Measurements from ENCODE around the gene WWOX.

The WWOX gene

DNA sequence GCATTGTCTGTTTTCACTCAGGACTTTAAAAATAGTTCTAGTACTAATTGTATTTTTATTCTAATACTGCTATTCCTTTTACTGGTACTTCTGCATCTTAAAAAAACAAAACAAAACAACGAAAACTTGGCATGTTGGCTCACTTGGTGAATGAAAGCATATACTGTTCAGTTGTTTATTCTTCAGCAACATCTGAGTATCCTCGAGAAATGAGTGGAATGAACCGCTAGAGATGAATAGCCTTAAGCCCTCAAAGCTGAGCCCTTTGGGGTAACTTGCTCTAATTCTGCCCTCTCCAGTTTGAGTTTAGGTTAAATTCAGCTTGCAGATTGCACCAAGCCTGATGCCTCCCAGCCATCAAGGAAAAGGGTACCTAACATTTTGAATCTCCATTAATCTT, 126.5 kb downstream of the WWOX start:
- no peak for DNase-seq (ENCODE audit: low read depth in 2 of 2)

DNA sequence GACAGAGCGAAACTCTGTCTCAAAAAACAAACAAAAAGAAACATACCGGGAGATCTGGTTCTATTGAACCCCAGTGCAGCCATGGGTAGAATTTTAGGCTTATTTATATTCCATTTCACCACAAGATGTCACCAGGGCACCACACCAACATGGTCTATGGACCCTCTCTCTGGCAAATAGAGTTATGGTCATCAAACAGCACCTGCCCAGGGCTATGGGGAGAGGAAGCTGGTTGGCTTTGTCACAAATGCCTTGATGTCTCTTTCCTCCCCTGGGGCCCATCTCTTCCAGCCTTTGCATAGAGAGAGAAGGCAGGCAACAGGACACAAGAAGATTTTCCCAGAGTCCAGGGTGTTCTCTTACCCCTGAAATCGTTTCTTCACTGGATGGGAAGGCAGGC, 128.4 kb downstream of the WWOX start:
- no peak for DNase-seq (ENCODE audit: low read depth in 2 of 2)

DNA sequence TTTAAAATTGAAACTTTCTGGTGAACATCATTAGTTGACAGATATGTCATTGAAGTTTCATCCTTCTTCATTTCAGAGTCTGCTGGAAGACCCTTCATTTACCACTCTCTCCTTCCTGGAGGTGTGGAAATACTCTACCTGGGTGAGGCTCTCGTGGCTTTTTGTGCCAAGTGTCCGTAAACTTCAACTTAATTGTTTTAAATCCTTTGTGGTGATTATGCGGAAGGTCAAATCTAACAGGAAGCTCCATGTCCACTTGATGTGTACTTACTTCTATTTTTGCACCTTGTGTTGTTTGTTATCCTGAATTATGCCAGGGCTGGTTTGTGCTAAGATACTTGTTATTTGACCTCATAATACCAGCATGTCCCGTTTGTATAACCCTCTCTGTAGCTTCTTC, 129.2 kb downstream of the WWOX start:
- no peak for DNase-seq (ENCODE audit: low read depth in 2 of 2)

DNA sequence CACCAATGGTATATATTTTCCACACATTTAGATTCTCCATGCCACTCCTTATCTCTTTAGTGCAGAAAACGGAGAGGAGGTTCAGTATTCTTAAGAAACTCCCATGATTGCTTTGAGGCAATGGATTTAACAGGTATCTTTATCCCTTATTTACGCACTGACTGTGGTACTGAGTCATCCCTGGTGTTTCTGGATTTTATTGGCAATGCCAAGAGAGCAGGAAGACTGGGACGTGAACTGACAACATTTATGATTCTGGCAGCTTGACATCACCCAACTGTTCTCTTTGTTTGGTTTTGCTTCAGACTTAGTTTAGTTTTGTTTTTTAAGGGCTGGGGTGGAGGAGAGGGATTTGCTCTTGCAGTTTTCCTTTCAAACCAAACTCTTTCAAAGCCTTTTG, 131.4 kb downstream of the WWOX start:
- DNase-seq (ENCODE audit: low read depth in 2 of 2): no peak

DNA sequence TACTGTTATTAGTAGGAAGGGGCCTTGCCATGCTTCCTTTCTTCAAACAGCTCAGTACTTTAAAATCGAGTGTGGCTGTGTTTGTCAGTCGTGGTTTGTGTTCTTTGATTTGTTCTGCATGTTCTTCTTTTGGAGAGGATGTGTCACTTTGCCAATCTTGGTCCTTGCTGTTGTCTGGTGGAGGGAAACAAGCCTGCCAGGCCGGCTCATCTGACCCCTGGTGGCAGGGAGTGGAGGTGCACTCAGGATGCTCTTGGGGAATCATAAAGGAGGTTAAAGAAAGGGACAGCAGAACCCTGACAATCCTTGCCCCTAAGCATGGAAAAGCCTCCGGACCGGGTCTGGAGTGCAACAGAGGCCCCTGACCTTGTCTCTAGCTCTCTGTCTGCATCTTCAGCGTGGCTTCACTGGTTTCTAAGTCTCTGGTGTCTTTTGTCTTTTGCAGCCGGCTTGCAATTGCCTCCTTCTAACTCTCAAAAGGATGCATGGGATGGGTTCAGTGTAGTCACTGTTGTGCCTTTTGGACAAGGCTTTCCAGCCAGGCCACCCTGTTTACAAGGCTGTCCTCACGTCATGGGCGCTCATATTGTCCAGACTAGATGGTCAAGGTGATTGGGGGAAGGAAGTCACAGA, 135.8 kb downstream of the WWOX start:
- DNase-seq (ENCODE audit: low read depth in 2 of 2): peak; percentile 34 to 44

DNA sequence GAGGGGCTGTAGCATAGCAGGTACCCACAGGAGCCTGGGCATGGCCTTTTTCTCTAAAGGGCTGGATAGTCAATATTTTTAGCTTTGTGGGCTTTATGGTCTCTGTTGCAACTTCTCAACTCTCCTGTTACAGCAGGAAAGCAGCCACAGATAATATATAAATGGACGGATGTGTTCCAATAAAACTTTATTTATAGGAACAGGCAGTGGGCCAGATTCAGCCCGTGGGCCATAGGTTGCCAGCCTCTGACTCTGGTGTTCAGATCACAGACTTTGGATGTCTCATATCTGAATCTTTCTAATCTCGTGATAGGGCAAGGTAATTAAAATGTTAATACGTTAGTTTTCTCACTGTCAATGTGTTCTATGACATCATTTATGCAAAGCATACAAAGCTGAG, 136.4 kb downstream of the WWOX start:
- no peak for DNase-seq (ENCODE audit: low read depth in 2 of 2)

DNA sequence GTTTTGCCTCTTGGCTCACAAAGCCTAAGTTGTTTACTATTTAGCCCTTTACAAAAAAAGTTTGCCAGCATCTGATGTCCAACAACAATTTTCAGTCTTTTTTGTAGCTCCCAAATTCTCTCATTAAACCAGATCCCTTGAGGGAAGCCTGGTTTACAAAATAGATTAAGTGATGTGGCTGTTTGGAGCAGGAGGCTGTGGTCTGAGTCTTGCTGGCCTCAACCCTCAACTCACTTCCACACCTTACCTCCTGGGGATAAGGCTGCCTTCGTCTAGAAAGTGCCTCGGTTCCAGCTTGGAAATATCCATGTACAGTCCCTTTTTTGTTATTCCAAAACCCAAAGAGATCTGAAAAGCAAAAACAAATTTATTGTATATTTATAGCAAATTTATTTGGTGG, 138.4 kb downstream of the WWOX start:
- DNase-seq (ENCODE audit: low read depth in 2 of 2): no peak

DNA sequence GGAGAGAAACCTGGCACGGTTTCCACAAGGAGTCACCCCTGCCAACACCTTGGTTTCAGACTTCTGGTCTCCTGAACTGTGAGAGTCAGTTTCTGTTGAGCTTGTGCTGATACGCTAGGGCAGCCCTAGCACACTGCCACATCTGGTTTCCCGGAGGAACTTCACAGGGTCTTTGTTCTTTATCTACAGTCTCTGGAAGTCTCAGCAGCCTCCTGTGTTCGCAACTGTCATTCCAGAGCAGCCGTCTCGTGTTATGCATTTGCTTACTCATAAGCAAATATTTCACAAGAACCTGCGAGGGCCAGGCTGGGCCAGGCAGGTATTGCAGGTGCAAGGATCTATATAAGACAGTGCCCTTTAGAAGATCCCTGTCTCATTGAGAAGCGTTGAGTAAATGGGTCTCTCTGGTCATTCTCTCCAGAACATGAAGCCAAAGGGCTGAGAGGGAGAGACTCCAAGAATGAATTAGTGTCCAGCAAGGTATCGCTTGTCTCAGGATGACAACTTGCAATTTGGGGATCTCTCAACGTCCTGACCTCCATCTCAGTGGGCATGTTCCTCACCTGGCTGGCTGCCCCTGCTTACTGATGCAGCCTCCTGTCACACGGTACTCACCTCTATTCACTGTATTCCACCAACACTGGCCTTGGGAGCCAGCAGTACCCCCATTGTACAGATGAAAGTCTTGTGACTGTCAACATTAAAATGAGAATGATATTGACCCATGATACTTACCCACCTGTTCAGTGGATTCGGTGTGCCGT, 141.2 kb downstream of the WWOX start:
- DNase-seq (ENCODE audit: low read depth in 2 of 2): no peak

DNA sequence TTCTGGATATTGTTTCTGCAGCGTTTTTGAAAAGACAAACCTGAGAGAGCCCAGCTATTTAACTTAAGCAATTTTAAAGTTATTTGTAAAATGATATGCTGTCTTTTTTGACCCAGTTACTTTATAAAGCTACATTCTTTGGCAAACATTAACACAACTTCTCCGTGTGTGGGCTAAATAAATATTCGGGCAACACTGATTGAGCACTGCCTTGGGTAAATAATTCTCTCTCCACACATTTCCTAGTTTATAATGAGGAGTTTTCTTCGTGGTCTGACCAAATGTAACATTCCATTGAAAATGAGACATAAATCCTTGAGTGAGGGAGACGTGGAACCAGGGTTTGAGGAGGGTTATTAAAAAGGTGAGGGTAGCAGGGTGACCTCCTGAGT, 142.8 kb downstream of the WWOX start:
- DNase-seq (ENCODE audit: low read depth in 2 of 2): no peak

DNA sequence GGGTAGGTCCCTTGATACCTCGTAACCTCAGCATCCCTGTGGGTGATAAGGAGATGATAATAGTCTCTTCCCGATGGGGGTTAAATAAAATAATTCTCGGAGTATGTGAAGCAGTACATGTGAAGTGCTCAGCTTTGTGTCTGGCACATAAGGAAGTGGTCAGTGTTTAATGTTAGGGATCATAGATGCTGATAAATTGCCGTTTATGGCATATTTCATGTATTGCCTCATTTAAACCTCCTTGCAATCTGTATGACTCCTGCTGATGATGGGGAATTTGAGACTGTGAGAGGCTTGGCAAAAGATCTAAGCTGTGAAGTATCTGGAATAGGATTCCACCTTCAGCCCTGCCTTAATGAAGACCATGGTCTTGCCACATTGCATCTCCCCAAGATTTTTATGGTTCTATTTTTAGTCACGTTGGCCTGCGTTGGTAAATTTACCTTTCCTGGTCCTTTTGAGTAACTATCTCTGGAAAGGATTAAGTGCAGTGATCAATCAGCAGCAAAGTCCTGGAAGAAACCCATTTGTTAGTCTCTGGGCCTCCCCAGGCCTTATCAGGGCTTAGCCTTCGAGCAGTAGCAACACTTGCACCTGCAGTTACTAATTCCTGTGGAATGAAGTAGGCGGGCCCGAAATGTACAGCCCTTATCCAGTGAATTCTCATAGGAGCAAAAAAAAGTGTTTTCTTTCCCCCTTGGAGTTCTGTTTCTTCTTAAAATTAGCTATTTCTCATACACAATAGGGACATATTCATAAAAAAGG, 144.9 kb downstream of the WWOX start:
- no peak for DNase-seq (ENCODE audit: low read depth in 2 of 2)

DNA sequence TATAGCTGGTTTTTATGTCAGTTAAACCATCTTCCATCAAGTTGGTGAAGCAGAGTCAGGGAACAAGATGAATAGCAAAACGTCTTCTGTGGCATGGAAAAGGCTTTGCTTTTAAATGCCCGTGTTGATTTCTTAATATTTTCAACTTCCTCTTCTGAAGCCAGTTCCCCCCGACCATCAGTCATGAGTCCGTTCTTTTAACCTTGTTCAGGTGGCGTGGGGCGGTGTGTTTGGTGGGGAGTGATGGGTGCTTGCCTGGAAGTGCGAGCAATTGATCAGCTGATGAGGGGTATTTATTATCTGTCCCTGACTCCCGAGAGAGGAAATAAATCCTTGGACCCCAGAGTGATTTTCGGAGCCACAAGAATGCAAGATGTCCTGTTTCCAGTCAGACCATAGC, 147.1 kb downstream of the WWOX start:
- DNase-seq (ENCODE audit: low read depth in 2 of 2): no peak

DNA sequence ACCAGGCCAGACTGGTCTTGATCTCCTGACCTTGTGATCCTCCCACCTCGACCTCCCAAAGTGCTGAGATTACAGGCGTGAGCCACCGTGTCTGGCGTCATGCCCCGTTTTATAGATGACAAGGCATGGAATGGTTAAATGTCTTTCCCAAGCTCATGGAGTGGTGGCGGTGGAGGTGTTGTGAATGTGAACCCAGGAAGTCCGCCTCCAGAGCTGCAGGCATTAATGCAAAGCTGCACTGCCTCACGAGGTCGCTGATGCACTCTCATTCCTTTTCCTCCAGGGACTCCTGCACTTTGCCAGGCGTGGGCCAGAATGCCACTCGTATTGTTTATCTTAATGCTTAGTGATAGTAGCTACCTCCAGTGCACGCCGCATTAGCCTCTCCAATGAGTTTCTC, 149.6 kb downstream of the WWOX start:
- DNase-seq (ENCODE audit: low read depth in 2 of 2): no peak

DNA sequence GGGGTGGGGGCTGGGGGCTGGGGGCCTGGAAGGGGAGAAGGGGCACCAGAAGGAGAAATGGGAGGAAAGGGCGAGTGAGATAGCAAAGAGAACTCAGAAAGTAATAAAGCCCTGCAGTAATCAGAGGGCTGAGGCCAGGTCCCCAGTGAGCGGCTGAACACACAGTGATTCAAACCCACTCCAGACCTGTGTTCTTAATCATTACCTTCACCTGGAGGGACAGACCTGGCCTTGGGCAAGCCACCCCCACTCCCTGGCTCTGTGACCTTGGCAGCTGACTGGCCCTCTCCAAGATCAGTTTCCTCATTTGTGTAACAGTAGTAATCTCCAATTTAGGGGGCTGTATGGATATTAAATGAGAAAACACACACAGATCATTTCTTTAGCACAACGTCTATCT, 150.4 kb downstream of the WWOX start:
- no peak for DNase-seq (ENCODE audit: low read depth in 2 of 2)

DNA sequence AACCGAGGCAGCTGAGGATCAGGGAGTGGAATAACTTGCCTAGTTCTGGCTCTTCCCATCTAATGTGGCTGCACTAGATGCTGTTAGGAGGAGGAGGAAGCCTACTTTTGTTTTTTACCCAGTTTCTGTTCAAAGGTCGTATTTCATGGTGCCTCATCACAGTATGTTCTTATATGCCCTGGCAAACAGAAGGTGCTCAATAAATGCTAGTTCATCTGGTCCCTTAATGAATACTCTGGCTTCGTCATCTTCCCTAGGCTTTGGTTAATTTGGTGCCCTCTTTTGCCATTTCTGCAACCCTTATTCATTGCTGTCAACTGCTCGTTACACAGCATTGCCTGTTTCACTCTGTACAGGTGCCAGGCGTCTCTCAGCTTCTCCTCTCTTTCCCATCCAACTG, 151.7 kb downstream of the WWOX start:
- no peak for DNase-seq (ENCODE audit: low read depth in 2 of 2)

DNA sequence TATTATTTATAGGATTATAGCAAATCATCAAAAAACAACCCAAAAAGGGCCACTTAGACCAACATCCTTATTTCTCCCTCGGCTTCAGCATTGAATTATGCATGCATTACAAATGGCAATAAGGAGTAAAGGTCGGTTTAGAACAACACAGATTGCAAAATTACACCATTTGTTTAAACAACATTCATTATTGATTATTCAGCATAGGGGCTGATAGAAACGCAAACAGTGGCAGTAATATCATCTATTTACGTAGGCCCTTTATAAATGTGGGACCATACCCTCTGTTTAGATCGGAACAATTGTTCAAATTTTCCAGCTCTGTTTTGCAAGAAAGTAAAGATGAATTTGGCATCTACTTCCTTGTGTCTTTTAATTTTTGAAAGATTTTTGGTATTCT, 153.3 kb downstream of the WWOX start:
- DNase-seq (ENCODE audit: low read depth in 2 of 2): no peak

DNA sequence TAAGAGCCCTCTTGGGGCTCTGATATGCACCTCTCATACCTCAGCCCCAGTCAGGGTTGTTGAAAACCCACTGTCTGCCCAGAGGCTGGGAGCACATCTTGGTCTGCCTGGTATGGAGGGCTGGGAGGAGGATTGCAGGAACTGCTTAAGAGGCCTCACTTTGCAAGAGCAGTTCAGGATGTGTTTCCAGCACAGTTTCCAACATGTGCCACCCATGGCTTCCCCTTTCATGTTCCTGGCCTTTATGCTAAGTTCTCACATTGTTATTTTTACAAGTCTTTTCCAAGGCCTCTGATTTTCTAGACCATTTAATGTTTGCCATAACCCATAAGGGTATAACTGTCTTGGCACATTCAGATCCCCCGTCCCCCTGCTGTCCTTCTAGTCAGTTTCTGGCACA, 155.4 kb downstream of the WWOX start:
- DNase-seq (ENCODE audit: low read depth in 2 of 2): no peak

DNA sequence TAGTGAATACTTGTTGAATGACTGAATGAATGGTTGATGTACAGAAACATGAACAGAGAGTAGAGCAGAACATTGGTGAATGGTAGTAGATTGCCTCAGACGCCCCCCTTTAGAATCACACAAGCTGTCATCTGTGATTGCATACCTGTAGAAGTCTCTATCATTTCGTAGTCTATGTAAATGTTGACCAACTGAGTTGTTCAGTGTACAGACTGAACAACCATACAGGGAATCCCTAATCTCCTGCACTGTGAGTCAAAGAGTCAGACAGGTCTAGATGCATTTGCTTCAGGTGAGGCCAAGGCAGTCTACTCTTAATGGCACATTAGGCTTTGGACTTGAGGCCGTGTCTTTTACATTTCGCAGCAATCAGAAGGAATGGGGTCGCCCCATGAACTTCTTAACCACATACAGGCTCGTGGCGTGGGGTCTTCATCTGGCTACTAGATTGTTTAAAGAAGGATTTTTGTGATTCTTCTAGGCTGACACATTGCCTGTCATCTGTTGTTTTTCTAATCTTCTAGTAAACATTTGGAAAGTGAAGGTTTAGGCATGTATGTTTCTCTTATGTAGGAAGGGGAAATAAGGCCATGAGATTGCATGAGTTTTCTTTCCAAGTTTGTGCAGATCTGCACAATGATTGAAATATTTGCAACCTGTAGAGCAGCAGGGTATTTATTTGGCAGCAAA, 157.4 kb downstream of the WWOX start:
- DNase-seq (ENCODE audit: low read depth in 2 of 2): no peak

DNA sequence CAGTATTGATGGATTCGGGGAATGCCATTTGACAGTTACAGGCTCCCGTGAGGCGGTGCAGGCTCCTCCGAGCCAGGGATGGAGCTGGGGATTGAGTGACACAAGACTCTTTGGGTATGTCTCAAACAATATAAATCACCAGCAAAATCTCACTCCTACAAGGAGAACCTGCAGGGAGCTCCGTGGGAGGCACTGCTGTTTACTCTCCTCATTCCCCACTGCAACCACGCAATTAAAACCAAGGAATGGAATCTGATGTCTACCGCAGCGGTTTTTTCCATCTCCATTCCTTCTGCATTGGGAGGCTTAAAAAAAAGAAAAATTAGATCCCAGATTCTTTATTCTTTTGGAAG, 157.9 kb downstream of the WWOX start:
- DNase-seq (ENCODE audit: low read depth in 2 of 2): no peak

DNA sequence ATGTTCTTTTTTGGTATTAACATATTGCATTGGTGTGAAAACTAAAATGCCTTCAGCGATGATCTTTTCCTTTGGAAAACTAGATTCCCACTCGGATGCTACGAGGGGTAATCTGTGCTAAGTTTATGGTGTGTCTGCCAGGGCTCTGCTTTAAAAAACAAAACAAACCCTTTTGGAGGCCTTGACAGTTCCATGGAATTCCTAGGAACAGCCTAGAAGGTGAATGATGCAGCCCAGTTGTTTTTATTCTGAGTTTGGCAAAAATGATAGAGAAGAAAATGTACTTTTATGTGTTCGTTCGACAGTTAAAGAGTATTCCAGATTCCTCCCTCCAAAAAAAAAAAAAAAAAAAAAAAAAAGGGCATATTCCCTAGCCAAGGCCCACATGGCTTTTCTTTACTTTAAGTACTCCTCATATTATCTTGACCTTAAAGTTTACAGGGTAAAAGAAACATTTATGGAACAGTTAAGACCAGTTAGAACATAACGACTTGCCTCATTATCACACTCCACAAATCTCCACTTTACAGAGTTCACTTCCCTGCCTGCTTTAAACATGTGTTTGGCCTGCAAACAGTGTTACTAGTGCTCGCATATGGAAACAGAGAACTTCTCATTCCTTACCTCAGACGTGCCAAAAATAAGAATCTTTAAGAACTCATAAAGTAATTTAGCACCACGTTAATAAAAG, 159.1 kb downstream of the WWOX start:
- DNase-seq (ENCODE audit: low read depth in 2 of 2): no peak

DNA sequence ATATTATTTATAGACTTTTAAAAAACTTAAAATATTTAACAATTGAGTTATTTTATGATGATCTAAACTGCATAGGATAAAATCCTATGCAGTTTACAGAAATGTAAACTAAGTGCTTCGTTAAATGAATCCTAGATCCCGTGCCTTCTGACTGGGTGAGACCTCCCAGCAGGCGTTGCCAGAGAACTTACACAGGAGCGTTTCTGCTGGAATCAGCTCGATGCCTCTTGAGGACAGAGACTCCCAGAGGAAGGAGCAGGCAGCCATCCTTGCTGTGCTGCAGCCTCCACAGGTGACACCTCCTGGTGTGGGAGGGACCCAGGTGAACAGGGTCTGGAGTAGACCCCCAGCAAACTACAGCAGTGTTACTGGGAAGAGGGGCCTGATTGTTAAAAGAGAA, 160.4 kb downstream of the WWOX start:
- DNase-seq (ENCODE audit: low read depth in 2 of 2): no peak

DNA sequence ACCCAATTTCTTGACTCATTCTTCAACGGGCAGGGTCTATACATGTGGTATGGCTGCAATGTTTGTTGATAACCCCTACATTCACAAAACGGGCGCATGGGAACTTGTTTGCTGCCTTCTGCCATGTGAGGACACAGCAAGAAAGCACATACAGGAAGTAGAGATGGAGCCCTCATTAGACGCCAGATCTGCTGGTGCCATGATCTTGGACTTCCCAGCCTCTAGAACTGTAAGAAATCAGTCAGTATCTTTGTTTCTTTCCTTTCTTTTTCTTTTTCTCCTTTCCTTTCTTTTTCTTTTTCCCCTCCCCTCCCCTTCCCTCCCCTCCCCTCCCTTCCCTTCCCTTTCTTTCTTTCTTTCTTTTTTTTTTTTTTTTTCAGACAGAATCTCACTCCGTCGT, 165.2 kb downstream of the WWOX start:
- no peak for DNase-seq (ENCODE audit: low read depth in 2 of 2)

DNA sequence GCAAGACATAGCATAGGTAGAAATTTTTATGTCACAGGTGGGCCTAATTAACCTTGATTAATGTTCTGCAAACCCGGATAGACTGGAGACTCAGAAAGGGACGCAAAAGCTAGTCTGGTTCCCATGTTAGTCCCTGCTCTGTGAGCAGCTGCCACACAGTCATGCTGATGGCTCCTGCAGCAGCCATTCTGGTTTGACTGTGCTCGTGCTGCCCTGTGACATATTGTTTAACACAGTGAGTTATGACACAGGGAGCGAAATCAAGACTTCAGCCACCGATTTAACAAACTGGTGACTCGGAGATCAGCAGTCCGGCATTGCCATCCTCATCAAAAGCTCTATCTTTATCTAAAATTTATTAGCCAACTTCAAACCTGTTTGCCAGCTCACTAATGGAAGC, 169.8 kb downstream of the WWOX start:
- DNase-seq (ENCODE audit: low read depth in 2 of 2): no peak

Measured in activated CD8-positive, alpha-beta memory T cell treated with anti-CD3 and anti-CD28 coated beads for 4 hours (primary cell).